Measurements from ENCODE around the gene ANKZF1. TPM values are rescaled to one million over a fixed set of nuclear protein-coding genes. Genes with fewer than 3 reads are reported as not detected.

ANKZF1 gene
- total and polyA plus RNA-seq, 3 donors from 2014 or later: 27.9 to 56.4 (median 50.9) TPM

DNA sequence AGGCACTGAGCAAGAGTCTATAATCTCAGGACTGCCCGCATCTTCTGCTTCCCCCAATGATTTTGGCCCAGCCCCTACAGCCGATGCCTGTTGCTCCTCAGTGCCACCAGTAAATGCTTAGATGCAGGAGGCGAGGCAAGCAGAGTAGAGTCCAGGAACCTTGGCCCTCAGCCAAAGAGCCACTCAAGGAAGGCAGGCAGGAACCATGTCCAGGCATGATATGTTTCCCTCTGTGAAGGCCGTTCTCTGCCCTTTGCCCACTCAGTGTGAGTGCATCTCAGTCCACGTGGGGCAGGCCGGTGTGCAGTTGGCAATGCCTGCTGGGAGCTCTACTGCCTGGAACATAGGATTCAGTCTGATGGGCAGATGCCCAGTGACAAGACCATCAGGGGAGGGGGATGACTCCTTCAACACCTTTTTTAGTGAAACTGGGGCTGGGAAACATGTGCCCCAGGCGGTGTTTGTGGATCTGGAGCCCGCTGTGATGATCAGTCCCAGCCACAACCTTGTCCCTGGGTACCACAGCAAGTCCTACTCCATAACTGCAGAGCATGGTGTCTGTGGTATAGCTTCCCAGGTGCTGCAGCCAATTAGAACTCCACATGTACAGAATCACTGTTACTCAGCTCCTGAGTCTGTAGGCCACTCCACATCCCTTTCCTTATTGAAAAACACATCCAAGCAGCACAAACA is 39.9 kb downstream of the ANKZF1 start:
- TF ChIP-seq CTCF (IDR thresholded peaks at IDR 0.05): no peak
- TF ChIP-seq POLR2A (IDR thresholded peaks at IDR 0.05): no peak
- H3K4me3 ChIP-seq: no peak overlapping the region
- WGBS, 2 donors: 72 to 77% methylated on average over 5 to 8 of the region's 8 CpGs
- H3K36me3 ChIP-seq (ENCODE audit: low read depth, missing control alignments): no peaks in the 10 kb centered on the region
- no peak for DNase-seq
- no peak overlapping the region for H3K27ac ChIP-seq
- H3K27me3 ChIP-seq: no peaks in the 10 kb centered on the region
- H3K4me1 ChIP-seq: peaks cover 5% of the 10 kb centered on the region
- no peaks in the 10 kb centered on the region for H3K9me3 ChIP-seq
- intact Hi-C loops (cut with DNase I; ENCODE audit: low total_unique reads): no loop called here

- Histone ChIP-seq H3K4me1 (peaks cover 5% of the 10 kb centered on the region), H3K27me3 (no peaks in the 10 kb centered on the region), H3K36me3 (ENCODE audit: low read depth, missing control alignments) (no peaks in the 10 kb centered on the region), H3K9me3 (no peaks in the 10 kb centered on the region), H3K4me3 (no peak overlapping the region), H3K27ac (no peak overlapping the region)
- intact Hi-C loops (cut with DNase I; ENCODE audit: low total_unique reads): no loop called here
- TF ChIP-seq POLR2A (IDR thresholded peaks at IDR 0.05): no peak
- no peak for TF ChIP-seq CTCF (IDR thresholded peaks at IDR 0.05)
- WGBS, 2 donors: 84 to 94% methylated on average over 4 to 5 of the region's 5 CpGs
- no peak for DNase-seq
These were observed 40.4 kb downstream of the ANKZF1 start for GRCh38 chr2:219270055-219270372.

- Histone ChIP-seq H3K4me1 (peaks cover 5% of the 10 kb centered on the region), H3K36me3 (ENCODE audit: low read depth, missing control alignments) (no peaks in the 10 kb centered on the region), H3K9me3 (no peaks in the 10 kb centered on the region), H3K27ac (no peak overlapping the region), H3K4me3 (no peak overlapping the region), H3K27me3 (no peaks in the 10 kb centered on the region)
- DNase-seq: no peak
- WGBS, 2 donors: 94% methylated on average over 2 of the region's 2 CpGs
- TF ChIP-seq POLR2A (IDR thresholded peaks at IDR 0.05): no peak
- no peak for TF ChIP-seq CTCF (IDR thresholded peaks at IDR 0.05)
- intact Hi-C loops (cut with DNase I; ENCODE audit: low total_unique reads): no loop called here
These were observed 41.4 kb downstream of the ANKZF1 start for GRCh38 chr2:219271021-219271420.

DNA sequence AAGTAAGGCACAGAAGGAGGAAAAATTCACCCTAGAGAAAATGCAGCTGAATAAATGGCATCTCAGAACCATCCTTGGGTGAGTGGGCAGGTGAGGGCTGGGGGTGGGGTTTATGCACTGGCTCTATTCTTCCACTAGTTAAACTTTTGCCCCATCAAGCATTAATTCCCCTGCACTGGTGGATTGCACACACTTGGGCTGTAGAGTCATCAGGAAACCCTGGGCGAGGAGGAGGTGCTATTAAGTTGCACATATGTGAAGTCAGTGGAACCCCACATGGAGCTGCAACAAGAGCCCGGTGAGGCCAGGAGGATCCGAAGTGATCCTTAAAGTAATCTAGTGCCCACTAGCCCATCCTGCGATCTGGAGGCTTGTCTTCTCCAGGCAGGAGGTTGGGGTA is 42.8 kb downstream of the ANKZF1 start:
- peaks cover 5% of the 10 kb centered on the region for H3K4me1 ChIP-seq
- no peak overlapping the region for H3K4me3 ChIP-seq
- H3K36me3 ChIP-seq (ENCODE audit: low read depth, missing control alignments): no peaks in the 10 kb centered on the region
- no peak for TF ChIP-seq CTCF (IDR thresholded peaks at IDR 0.05)
- no peak for TF ChIP-seq POLR2A (IDR thresholded peaks at IDR 0.05)
- no peaks in the 10 kb centered on the region for H3K27me3 ChIP-seq
- 86 to 90% methylated on average over 4 of the region's 4 CpGs for WGBS, 2 donors
- H3K27ac ChIP-seq: no peak overlapping the region
- H3K9me3 ChIP-seq: no peaks in the 10 kb centered on the region
- no peak for DNase-seq
- intact Hi-C loops (cut with DNase I; ENCODE audit: low total_unique reads): no loop called here

GRCh38 chr2:219272995-219273394 is 43.4 kb downstream of the ANKZF1 start:
- WGBS, 2 donors: 70 to 75% methylated on average over 2 of the region's 2 CpGs
- DNase-seq: no peak
- no peak overlapping the region for H3K4me3 ChIP-seq
- H3K27ac ChIP-seq: no peak overlapping the region
- intact Hi-C loops (cut with DNase I; ENCODE audit: low total_unique reads): no loop called here
- H3K9me3 ChIP-seq: no peaks in the 10 kb centered on the region
- no peaks in the 10 kb centered on the region for H3K27me3 ChIP-seq
- peaks cover 11% of the 10 kb centered on the region for H3K4me1 ChIP-seq
- H3K36me3 ChIP-seq (ENCODE audit: low read depth, missing control alignments): no peaks in the 10 kb centered on the region
- no peak for TF ChIP-seq CTCF (IDR thresholded peaks at IDR 0.05)
- TF ChIP-seq POLR2A (IDR thresholded peaks at IDR 0.05): no peak
